SK-N-SH treated with all-trans-retinoic acid at 6 μM for 48 hours (cell line): ENCODE measurements around the gene QRICH1.

Source experiments
- ATAC-seq: fragments of 200-7000 bp; cut with Tn5 transposase; 3 replicates; pipeline ENCODE4 v1.9.1; 2020; ENCODE audit warnings: mild to moderate bottlenecking, moderate library complexity
- ARNTL ChIP-seq: fragments of 450-650 bp; formaldehyde crosslinking; IDR thresholded peaks from 2 replicates; pipeline ENCODE4 v1.5.0; 2020; ENCODE audit warnings: low read depth, mild to moderate bottlenecking, moderate library complexity, borderline replicate concordance
- BACH2 ChIP-seq: fragments of 250-450 bp; sonication (Bioruptor Pico); IDR thresholded peaks from 2 replicates; pipeline ENCODE4 v1.9.0; 2021; ENCODE audit warnings: mild to moderate bottlenecking, borderline replicate concordance
- CREB5 ChIP-seq: fragments of 250-450 bp; sonication (Bioruptor Pico); IDR thresholded peaks from 2 replicates; pipeline ENCODE4 v1.5.1; 2020; ENCODE audit warnings: low read depth, mild to moderate bottlenecking, moderate library complexity
- CSDC2 ChIP-seq: fragments of 250-450 bp; sonication (Bioruptor Pico); IDR thresholded peaks from 2 replicates; pipeline ENCODE4 v1.5.0; 2020; ENCODE audit warnings: mild to moderate bottlenecking, moderate library complexity
- CSRNP3 ChIP-seq: fragments of 250-450 bp; sonication (Bioruptor Pico); IDR thresholded peaks from 2 replicates; pipeline ENCODE4 v1.5.1; 2021; ENCODE audit warnings: mild to moderate bottlenecking, moderate library complexity
- ESRRG ChIP-seq: fragments of 250-450 bp; sonication (Bioruptor Pico); IDR thresholded peaks from 2 replicates; pipeline ENCODE4 v1.6.1; 2021; ENCODE audit warnings: mild to moderate bottlenecking
- GLIS3 ChIP-seq: fragments of 250-450 bp; sonication (Bioruptor Pico); IDR thresholded peaks from 2 replicates; pipeline ENCODE4 v1.5.0; 2020; ENCODE audit warnings: mild to moderate bottlenecking, moderate library complexity
- ISL1 ChIP-seq: fragments of 250-450 bp; sonication (Bioruptor Pico); IDR thresholded peaks from 2 replicates; pipeline ENCODE4 v2.1.2; 2022; ENCODE audit warnings: mild to moderate bottlenecking, moderate library complexity
- OSR1 ChIP-seq: fragments of 250-450 bp; sonication (Bioruptor Pico); IDR thresholded peaks from 2 replicates; pipeline ENCODE4 v1.8.0; 2022; ENCODE audit warnings: moderate library complexity, mild to moderate bottlenecking, inconsistent platforms
- PATZ1 ChIP-seq: fragments of 250-450 bp; sonication (Bioruptor Pico); IDR thresholded peaks from 2 replicates; pipeline ENCODE4 v1.8.0; 2020; ENCODE audit warnings: mild to moderate bottlenecking, moderate library complexity, borderline replicate concordance
- POU6F1 ChIP-seq: fragments of 250-450 bp; sonication (Bioruptor Pico); IDR thresholded peaks from 2 replicates; pipeline ENCODE4 v1.8.0; 2021; ENCODE audit warnings: low read depth, mild to moderate bottlenecking, moderate library complexity, borderline replicate concordance
- PPARA ChIP-seq: fragments of 250-450 bp; sonication (Bioruptor Pico); IDR thresholded peaks from 2 replicates; pipeline ENCODE4 v1.5.0; 2020; ENCODE audit warnings: mild to moderate bottlenecking, borderline replicate concordance
- RARB ChIP-seq: fragments of 250-450 bp; sonication (Bioruptor Pico); IDR thresholded peaks from 2 replicates; pipeline ENCODE4 v1.8.0; 2021; ENCODE audit warnings: mild to moderate bottlenecking, moderate library complexity
- SNAI2 ChIP-seq: fragments of 250-450 bp; sonication (Bioruptor Pico); IDR thresholded peaks from 2 replicates; pipeline ENCODE4 v1.5.0; 2020; ENCODE audit warnings: mild to moderate bottlenecking, moderate library complexity
- TCF4 ChIP-seq: fragments of 250-450 bp; sonication (Bioruptor Pico); IDR thresholded peaks from 2 replicates; pipeline ENCODE4 v1.8.0; 2021; ENCODE audit warnings: mild to moderate bottlenecking, moderate library complexity, borderline replicate concordance
- TOX ChIP-seq: fragments of 250-450 bp; sonication (Bioruptor Pico); IDR thresholded peaks from 2 replicates; pipeline ENCODE4 v1.8.0; 2021; ENCODE audit warnings: mild to moderate bottlenecking, moderate library complexity, borderline replicate concordance
- TSHZ2 ChIP-seq: fragments of 250-450 bp; sonication (Bioruptor Pico); IDR thresholded peaks from 2 replicates; pipeline ENCODE4 v1.5.0; 2020; ENCODE audit warnings: mild to moderate bottlenecking, moderate library complexity
- ZC3H10 ChIP-seq: fragments of 250-450 bp; sonication (Bioruptor Pico); IDR thresholded peaks from 2 replicates; pipeline ENCODE4 v1.5.1; 2021; ENCODE audit warnings: mild to moderate bottlenecking, moderate library complexity
- ZFP3 ChIP-seq: fragments of 250-450 bp; sonication (Bioruptor Pico); IDR thresholded peaks from 2 replicates; pipeline ENCODE4 v1.5.0; 2020; ENCODE audit warnings: mild to moderate bottlenecking, moderate library complexity
- ZFP30 ChIP-seq: fragments of 450-650 bp; formaldehyde crosslinking; IDR thresholded peaks from 2 replicates; pipeline ENCODE4 v1.5.0; 2022; ENCODE audit warnings: mild to moderate bottlenecking, moderate library complexity
- ZNF565 ChIP-seq: fragments of 450-650 bp; formaldehyde crosslinking; conservative IDR thresholded peaks from 2 replicates; pipeline ENCODE4 v1.5.0; 2020; ENCODE audit warnings: low read depth, mild to moderate bottlenecking, moderate library complexity
- ZNF70 ChIP-seq: fragments of 450-650 bp; formaldehyde crosslinking; IDR thresholded peaks from 2 replicates; pipeline ENCODE4 v1.5.0; 2020; ENCODE audit warnings: mild to moderate bottlenecking, moderate library complexity
- ZNF8 ChIP-seq: fragments of 450-650 bp; formaldehyde crosslinking; IDR thresholded peaks from 2 replicates; pipeline ENCODE4 v1.5.0; 2020; ENCODE audit warnings: mild to moderate bottlenecking, moderate library complexity

QRICH1 gene

GRCh38 chr3:49028673-49029562 lies 65.0 kb downstream of the QRICH1 start, which contains the start of gene IMPDH2:
TSS of gene IMPDH2 (minus strand) at chr3:49029398. CDS start at chr3:49029350, 48 bp downstream.
- peak; percentile 91 for ATAC-seq
- TF ChIP-seq ESRRG (0 out of 2 replicates have a peak, but pooled peaks have one; percentile 24), PPARA (CRISPR knock-in tag) (no peak), ZNF565 (CRISPR knock-in tag) (no peak), ZFP3 (CRISPR knock-in tag) (0 out of 2 replicates have a peak, but pooled peaks have one; percentile 31), OSR1 (CRISPR knock-in tag) (no peak), TOX (CRISPR knock-in tag) (no peak), POU6F1 (CRISPR knock-in tag) (0 out of 2 replicates have a peak, but pooled peaks have one; percentile 11), TCF4 (CRISPR knock-in tag) (no peak), ISL1 (CRISPR knock-in tag) (no peak), BACH2 (CRISPR knock-in tag) (no peak), ZFP30 (no peak), CSDC2 (CRISPR knock-in tag) (0 out of 2 replicates have a peak, but pooled peaks have one; percentile 11), ZNF70 (CRISPR knock-in tag) (0 out of 2 replicates have a peak, but pooled peaks have one; percentile 29), CSRNP3 (CRISPR knock-in tag) (peak; percentile 23; the same call in 1 of the 2 replicates), ZNF8 (no peak; the same call in 1 of the 2 replicates), ZC3H10 (peak; percentile 72; the same call in 1 of the 2 replicates), RARB (CRISPR knock-in tag) (no peak), TSHZ2 (no peak), SNAI2 (CRISPR knock-in tag) (no peak), PATZ1 (CRISPR knock-in tag) (no peak), GLIS3 (CRISPR knock-in tag) (peak; percentile 69; the same call in 1 of the 2 replicates), ARNTL (CRISPR knock-in tag) (no peak), CREB5 (CRISPR knock-in tag) (no peak)

- no peak for TF ChIP-seq POU6F1 (CRISPR knock-in tag)
- no peak for TF ChIP-seq OSR1 (CRISPR knock-in tag)
- TF ChIP-seq ARNTL (CRISPR knock-in tag), result no peak
- TF ChIP-seq BACH2 (CRISPR knock-in tag), result no peak
- ATAC-seq, result 0 out of 3 replicates have a peak, but pooled peaks have one; percentile 0
These were observed 65.6 kb downstream of the QRICH1 start for GRCh38 chr3:49028298-49028672.
